Measurements from ENCODE around the gene FOXP1.
"Not testable (repeated sequence)": the region's sequence is repeated elsewhere in the genome, so short reads cannot be mapped to it uniquely, and the experiment has no call there.

The FOXP1 gene

GRCh38 chr3:71537211-71537611 lies 46.3 kb downstream of the FOXP1 start:
- H3K36me3 Mint-ChIP-seq, result no peaks in the 10 kb centered on the region
- no peaks in the 10 kb centered on the region for H3K9me3 Mint-ChIP-seq
- H3K27me3 Mint-ChIP-seq, result no peaks in the 10 kb centered on the region
- ATAC-seq, result no peak
- peaks cover 1% of the 10 kb centered on the region for H3K4me1 Mint-ChIP-seq
- no peak overlapping the region for H3K27ac Mint-ChIP-seq
- no peak overlapping the region for H3K4me3 Mint-ChIP-seq

DNA sequence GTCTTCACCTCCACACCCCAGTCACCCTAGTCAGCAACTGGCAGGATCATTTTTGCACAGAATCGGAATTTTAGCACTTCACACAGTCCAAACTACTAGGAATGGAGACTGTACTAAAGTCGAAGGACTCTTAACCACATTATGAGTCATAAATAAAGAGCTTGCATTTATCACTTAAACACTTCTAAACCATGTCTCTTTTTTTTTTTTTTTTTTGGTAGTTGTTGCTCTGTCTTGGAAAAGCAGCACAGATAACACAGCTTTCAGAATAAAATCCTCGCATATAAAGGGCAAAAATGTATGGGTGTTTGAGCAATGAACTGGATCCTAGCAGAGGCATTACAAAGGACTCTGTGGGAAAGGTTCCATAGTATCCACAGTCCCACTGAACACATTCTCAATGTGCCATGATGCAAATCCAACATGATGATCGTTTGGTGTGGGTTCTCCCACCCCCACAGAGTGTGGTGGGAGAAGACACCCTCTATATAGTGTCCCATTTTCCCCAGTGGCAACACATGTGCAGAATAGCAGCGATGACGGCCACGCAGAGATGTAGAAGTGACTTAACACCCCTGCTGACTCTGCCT lies 47.1 kb downstream of the FOXP1 start:
- H3K27ac Mint-ChIP-seq, result no peak overlapping the region
- ATAC-seq, result no peak
- no peaks in the 10 kb centered on the region for H3K9me3 Mint-ChIP-seq
- peaks cover under 1% of the 10 kb centered on the region for H3K4me1 Mint-ChIP-seq
- no peaks in the 10 kb centered on the region for H3K27me3 Mint-ChIP-seq
- no peaks in the 10 kb centered on the region for H3K36me3 Mint-ChIP-seq
- H3K4me3 Mint-ChIP-seq, result no peak overlapping the region

DNA sequence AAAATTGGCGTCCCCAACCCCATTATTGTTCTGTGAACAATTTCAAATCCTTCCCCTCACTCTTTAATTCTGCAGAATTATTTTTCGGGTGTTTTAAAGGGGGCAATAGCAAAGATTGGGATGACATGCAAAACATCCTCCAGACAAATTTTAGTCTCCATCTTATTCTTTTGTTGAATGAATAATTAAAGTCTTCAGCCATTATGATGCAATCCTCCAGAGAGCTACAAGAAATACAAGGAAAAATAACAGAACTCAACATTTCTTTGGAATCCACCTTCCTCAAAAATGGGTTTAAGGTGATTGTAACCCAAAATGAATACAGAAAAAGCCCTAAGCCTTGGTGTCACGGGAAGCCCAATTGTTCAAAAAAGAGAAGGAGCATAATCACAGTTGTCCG lies 49.9 kb downstream of the FOXP1 start:
- ATAC-seq, result no peak
- no peak overlapping the region for H3K27ac Mint-ChIP-seq
- H3K36me3 Mint-ChIP-seq, result no peaks in the 10 kb centered on the region
- H3K4me3 Mint-ChIP-seq, result no peak overlapping the region
- no peaks in the 10 kb centered on the region for H3K9me3 Mint-ChIP-seq
- no peaks in the 10 kb centered on the region for H3K27me3 Mint-ChIP-seq
- H3K4me1 Mint-ChIP-seq, result peaks cover 11% of the 10 kb centered on the region

- H3K27ac Mint-ChIP-seq, result no peak overlapping the region
- H3K4me3 Mint-ChIP-seq, result no peak overlapping the region
- H3K36me3 Mint-ChIP-seq, result no peaks in the 10 kb centered on the region
- H3K4me1 Mint-ChIP-seq, result peaks cover 11% of the 10 kb centered on the region
- ATAC-seq, result no peak
- H3K27me3 Mint-ChIP-seq, result no peaks in the 10 kb centered on the region
- H3K9me3 Mint-ChIP-seq, result no peaks in the 10 kb centered on the region
These were observed 50.7 kb downstream of the FOXP1 start for GRCh38 chr3:71532639-71533395.

DNA sequence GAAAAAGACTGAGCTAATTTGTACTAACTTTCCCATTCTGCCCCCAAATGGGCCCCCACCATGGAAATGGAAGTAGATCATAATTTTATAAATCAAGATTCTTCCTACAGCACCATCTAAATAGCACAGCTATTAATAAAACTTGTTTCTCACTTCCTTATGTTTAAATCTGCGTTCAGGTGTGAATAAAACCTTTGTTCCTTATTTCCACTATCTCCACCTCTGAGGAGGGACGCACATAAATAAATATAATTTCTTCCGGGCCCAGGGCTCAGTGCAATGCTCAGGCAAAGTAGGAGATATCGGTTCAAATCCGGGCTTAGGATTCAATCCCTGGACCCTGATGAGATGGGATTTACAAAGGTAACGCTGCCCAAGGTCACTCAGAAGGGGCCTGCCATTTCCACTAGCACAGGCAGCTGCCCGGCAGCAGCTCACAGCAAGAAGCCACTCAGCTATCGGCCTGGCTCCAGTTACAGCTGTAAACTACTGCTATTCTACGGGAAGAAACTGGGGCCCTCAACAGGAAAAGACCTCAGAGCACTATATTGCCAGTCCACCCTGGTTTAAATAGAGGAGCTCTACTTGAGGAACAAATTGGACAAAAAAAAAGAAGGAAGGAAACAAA lies 52.5 kb downstream of the FOXP1 start:
- H3K4me1 Mint-ChIP-seq, result peaks cover 16% of the 10 kb centered on the region
- no peaks in the 10 kb centered on the region for H3K9me3 Mint-ChIP-seq
- H3K4me3 Mint-ChIP-seq, result no peak overlapping the region
- no peak overlapping the region for H3K27ac Mint-ChIP-seq
- ATAC-seq, result no peak
- H3K27me3 Mint-ChIP-seq, result no peaks in the 10 kb centered on the region
- H3K36me3 Mint-ChIP-seq, result no peaks in the 10 kb centered on the region

DNA sequence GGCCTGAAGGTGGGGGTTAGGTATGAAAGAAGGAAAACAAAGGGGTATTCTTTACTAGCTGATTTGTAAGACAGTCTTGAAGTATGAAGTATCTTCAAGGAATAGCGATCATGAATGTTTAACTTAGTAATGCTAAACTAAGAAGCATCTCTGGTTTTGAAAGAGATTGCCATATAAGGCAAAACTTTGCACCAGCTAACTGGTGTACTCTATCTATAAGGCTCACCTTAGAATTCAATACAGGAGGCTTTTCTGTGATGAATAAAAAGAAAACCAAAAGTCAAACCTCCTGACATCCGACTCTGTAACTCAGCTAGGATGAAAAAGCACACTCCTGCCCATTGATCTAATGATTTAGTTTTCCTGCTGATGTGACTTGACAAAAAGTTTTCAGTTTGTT lies 54.7 kb downstream of the FOXP1 start:
- H3K4me3 Mint-ChIP-seq, result no peak overlapping the region
- H3K9me3 Mint-ChIP-seq, result no peaks in the 10 kb centered on the region
- ATAC-seq, result no peak
- no peak overlapping the region for H3K27ac Mint-ChIP-seq
- H3K4me1 Mint-ChIP-seq, result peaks cover 16% of the 10 kb centered on the region
- no peaks in the 10 kb centered on the region for H3K27me3 Mint-ChIP-seq
- H3K36me3 Mint-ChIP-seq, result no peaks in the 10 kb centered on the region

DNA sequence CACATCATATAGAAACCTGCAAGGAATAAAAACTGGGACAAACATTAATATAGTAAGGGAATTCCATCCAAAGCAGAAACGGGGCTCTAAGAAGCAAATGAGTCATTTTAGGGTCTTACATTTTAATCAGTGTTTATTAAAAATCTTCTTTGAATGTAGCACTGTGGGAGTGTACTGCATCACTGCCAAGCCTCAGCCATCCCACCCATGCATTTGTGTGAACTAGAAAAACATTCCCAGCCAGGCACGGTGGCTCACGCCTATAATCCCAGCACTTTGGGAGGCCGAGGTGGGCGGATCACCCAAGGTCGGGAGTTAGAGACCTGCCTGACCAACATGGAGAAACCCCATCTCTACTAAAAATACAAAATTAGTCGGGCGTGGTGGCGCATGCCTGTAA lies 57.1 kb downstream of the FOXP1 start:
- ATAC-seq, H3K36me3 Mint-ChIP-seq, H3K27ac Mint-ChIP-seq, H3K4me3 Mint-ChIP-seq, H3K27me3 Mint-ChIP-seq, H3K9me3 Mint-ChIP-seq: not testable (repeated sequence)
- H3K4me1 Mint-ChIP-seq, result peaks cover 16% of the 10 kb centered on the region

DNA sequence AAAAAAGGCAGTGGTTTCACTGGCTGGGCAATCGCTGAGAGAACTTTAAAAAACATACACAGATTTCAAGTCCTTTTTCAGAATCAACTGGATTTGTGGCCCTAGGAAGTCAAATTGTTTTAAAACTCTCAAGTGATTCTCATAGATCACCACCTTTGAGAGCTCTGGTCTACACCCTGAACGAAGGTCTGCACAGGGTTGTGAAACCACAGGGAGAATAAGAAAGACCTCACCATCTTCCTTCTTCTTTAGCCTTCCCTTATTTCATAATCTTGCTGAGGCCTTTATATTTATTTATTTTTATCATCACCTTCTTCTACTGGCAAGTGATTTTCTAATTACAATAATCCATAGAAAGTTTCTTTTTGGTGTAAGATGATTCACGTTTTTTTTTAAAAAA lies 58.1 kb downstream of the FOXP1 start:
- Mint-ChIP-seq H3K36me3 (no peaks in the 10 kb centered on the region), H3K9me3 (no peaks in the 10 kb centered on the region), H3K27ac (no peak overlapping the region), H3K4me1 (peaks cover 12% of the 10 kb centered on the region), H3K27me3 (no peaks in the 10 kb centered on the region), H3K4me3 (no peak overlapping the region)
- ATAC-seq, result no peak

GRCh38 chr3:71524672-71525071 lies 58.9 kb downstream of the FOXP1 start:
- Mint-ChIP-seq H3K4me1 (peaks cover 17% of the 10 kb centered on the region), H3K36me3 (no peaks in the 10 kb centered on the region), H3K4me3 (no peak overlapping the region), H3K27me3 (no peaks in the 10 kb centered on the region), H3K9me3 (no peaks in the 10 kb centered on the region), H3K27ac (no peak overlapping the region)
- ATAC-seq, result no peak

DNA sequence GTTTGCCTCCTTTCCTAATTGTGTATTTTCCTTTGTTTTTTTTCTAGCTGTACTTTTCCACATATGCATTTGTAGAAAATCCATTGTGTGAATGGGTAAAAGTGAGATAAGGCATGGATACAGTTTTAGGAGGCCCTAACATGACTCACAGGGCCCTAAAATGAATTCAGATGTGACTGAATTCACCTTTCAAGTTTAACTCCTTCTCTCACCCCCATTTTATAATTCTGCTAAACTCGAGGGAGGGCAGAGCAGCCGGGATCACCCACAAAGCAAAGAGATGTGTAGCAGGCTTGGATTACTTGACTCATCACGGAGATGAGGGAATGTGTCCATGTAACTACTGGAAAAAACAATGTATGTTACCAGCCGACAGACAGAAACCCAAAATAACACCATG lies 59.9 kb downstream of the FOXP1 start:
- H3K4me3 Mint-ChIP-seq, result no peak overlapping the region
- H3K9me3 Mint-ChIP-seq, result no peaks in the 10 kb centered on the region
- no peak overlapping the region for H3K27ac Mint-ChIP-seq
- H3K36me3 Mint-ChIP-seq, result no peaks in the 10 kb centered on the region
- peaks cover 17% of the 10 kb centered on the region for H3K4me1 Mint-ChIP-seq
- no peaks in the 10 kb centered on the region for H3K27me3 Mint-ChIP-seq
- ATAC-seq, result no peak

- Mint-ChIP-seq H3K4me3 (no peak overlapping the region), H3K27ac (no peak overlapping the region), H3K9me3 (no peaks in the 10 kb centered on the region), H3K4me1 (peaks cover 13% of the 10 kb centered on the region), H3K36me3 (no peaks in the 10 kb centered on the region), H3K27me3 (no peaks in the 10 kb centered on the region)
- ATAC-seq, result no peak
These were observed 61.3 kb downstream of the FOXP1 start for GRCh38 chr3:71521940-71522876.

DNA sequence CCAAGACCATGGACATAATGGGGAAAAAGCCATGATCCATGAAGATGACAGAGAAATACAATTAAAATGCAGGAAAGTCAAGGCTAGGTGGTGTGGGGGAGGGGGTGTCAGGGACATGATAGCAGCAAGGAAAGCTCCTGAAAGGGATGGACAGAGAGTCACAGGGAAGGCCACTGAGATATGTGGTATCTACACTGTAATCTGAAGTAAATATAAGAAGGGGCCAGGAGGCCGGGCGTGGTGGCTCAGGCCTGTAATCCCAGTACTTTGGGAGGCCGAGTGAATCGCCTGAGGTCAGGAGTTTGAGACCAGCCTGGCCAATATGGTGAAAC lies 62.5 kb downstream of the FOXP1 start:
- no peak overlapping the region for H3K27ac Mint-ChIP-seq
- peaks cover 11% of the 10 kb centered on the region for H3K4me1 Mint-ChIP-seq
- no peak for ATAC-seq
- no peaks in the 10 kb centered on the region for H3K27me3 Mint-ChIP-seq
- no peaks in the 10 kb centered on the region for H3K36me3 Mint-ChIP-seq
- H3K4me3 Mint-ChIP-seq, result no peak overlapping the region
- H3K9me3 Mint-ChIP-seq, result no peaks in the 10 kb centered on the region

GRCh38 chr3:71520161-71521020 lies 63.1 kb downstream of the FOXP1 start:
- no peak for ATAC-seq
- H3K4me3 Mint-ChIP-seq, result no peak overlapping the region
- H3K27ac Mint-ChIP-seq, result no peak overlapping the region
- H3K36me3 Mint-ChIP-seq, result no peaks in the 10 kb centered on the region
- peaks cover 11% of the 10 kb centered on the region for H3K4me1 Mint-ChIP-seq
- H3K9me3 Mint-ChIP-seq, result no peaks in the 10 kb centered on the region
- H3K27me3 Mint-ChIP-seq, result no peaks in the 10 kb centered on the region

DNA sequence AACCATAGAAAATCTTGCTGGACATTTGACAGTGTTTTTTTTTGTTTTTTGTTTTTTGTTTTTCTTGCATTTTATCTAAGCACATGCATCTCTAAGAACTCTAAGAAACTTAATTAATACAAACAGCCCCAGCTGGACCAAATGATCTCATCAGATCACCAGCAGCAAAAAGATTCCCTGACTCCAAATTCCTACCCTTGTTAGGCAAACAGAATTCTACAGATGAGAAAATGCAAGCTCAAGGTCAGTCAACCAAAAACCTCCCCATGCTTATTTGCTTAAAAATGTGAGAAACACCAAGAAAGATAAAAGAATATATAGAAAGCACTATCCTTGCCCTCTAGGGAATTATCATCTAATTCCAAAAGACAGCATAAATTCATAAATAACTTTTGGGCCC lies 65.4 kb downstream of the FOXP1 start:
- Mint-ChIP-seq H3K36me3 (no peaks in the 10 kb centered on the region), H3K27ac (no peak overlapping the region)

More for the DNA sequence above, 65.4 kb downstream of the FOXP1 start:
- peaks cover 11% of the 10 kb centered on the region for H3K4me1 Mint-ChIP-seq
- no peak for ATAC-seq
- H3K4me3 Mint-ChIP-seq, result no peak overlapping the region
- no peaks in the 10 kb centered on the region for H3K9me3 Mint-ChIP-seq
- no peaks in the 10 kb centered on the region for H3K27me3 Mint-ChIP-seq

Data from stimulated activated memory B cell treated with anti-CD40 and anti-IgM and Interleukin-4, amounts not matched to agents 10 μg/mL and 1 μg/mL and 100 μg/mL, for 72 hours (primary cell).